NT2/D1 (cell line): ENCODE measurements around the gene INTS11.

Source experiments
- DNase-seq: peaks from one replicate; pipeline ENCODE4 v3.0.0-alpha.2; 2011; ENCODE audit warnings: low read depth, low spot score
- H3K27me3 ChIP-seq: 2 replicates; pipeline ENCODE4 v1.6.0; 2011; ENCODE audit warnings: mild to moderate bottlenecking; ENCODE audit not compliant: insufficient read length, insufficient read depth
- H3K36me3 ChIP-seq: 2 replicates; pipeline ENCODE4 v1.6.1; 2011; ENCODE audit warnings: mild to moderate bottlenecking, low read length, mixed read lengths; ENCODE audit not compliant: insufficient read depth, insufficient read length
- H3K4me1 ChIP-seq: 2 replicates; pipeline ENCODE4 v1.5.1; 2011; ENCODE audit not compliant: insufficient read depth, insufficient read length
- H3K4me3 ChIP-seq: 2 replicates; pipeline ENCODE4 v1.5.1; 2011; ENCODE audit warnings: low read depth; ENCODE audit not compliant: insufficient read length
- H3K9ac ChIP-seq: 2 replicates; pipeline ENCODE4 v1.6.0; 2011; ENCODE audit warnings: low read depth; ENCODE audit not compliant: insufficient read length
- H3K9me3 ChIP-seq: 2 replicates; pipeline ENCODE4 v1.5.1; 2011; ENCODE audit warnings: mild to moderate bottlenecking, low read length; ENCODE audit not compliant: insufficient read depth
- SUZ12 ChIP-seq: IDR thresholded peaks from 2 replicates; pipeline ENCODE4 v1.6.1; 2011; ENCODE audit not compliant: insufficient read length, insufficient read depth; ENCODE audit errors: extremely low read depth
- YY1 ChIP-seq: IDR thresholded peaks from 2 replicates; pipeline ENCODE4 v1.6.1; 2011; ENCODE audit not compliant: insufficient read length, insufficient read depth
- ZNF274 ChIP-seq: IDR thresholded peaks from 2 replicates; pipeline ENCODE4 v1.6.1; 2011; ENCODE audit warnings: mild to moderate bottlenecking, low read depth, low read length

The INTS11 gene

GRCh38 chr1:1295154-1295923, 29.1 kb downstream of the INTS11 start:
- Histone ChIP-seq H3K27me3 (no peaks in the 10 kb centered on the region), H3K4me1 (peaks cover 10% of the 10 kb centered on the region), H3K9ac (no peak overlapping the region), H3K36me3 (peaks cover 35% of the 10 kb centered on the region), H3K4me3 (no peak overlapping the region), H3K9me3 (no peaks in the 10 kb centered on the region)
- TF ChIP-seq YY1 (no peak), ZNF274 (no peak), SUZ12 (no peak)
- no peak for DNase-seq

GRCh38 chr1:1294250-1294890, 30.1 kb downstream of the INTS11 start:
- Histone ChIP-seq H3K4me1 (peaks cover 12% of the 10 kb centered on the region), H3K9ac (no peak overlapping the region), H3K36me3 (peaks cover 33% of the 10 kb centered on the region), H3K9me3 (no peaks in the 10 kb centered on the region), H3K4me3 (no peak overlapping the region), H3K27me3 (no peaks in the 10 kb centered on the region)
- TF ChIP-seq ZNF274 (no peak), YY1 (no peak), SUZ12 (no peak)
- DNase-seq: no peak

GRCh38 chr1:1293263-1294249, 30.9 kb downstream of the INTS11 start:
- no peaks in the 10 kb centered on the region for H3K9me3 ChIP-seq
- DNase-seq: no peak
- no peak overlapping the region for H3K9ac ChIP-seq
- H3K36me3 ChIP-seq: peaks cover 32% of the 10 kb centered on the region
- H3K4me3 ChIP-seq: no peak overlapping the region
- TF ChIP-seq SUZ12: no peak
- TF ChIP-seq YY1: no peak
- TF ChIP-seq ZNF274: no peak
- peaks cover 8% of the 10 kb centered on the region for H3K4me1 ChIP-seq
- no peaks in the 10 kb centered on the region for H3K27me3 ChIP-seq

- Histone ChIP-seq H3K4me3 (no peak overlapping the region), H3K9me3 (no peaks in the 10 kb centered on the region), H3K27me3 (no peaks in the 10 kb centered on the region), H3K9ac (no peak overlapping the region), H3K4me1 (peaks cover 8% of the 10 kb centered on the region), H3K36me3 (peaks cover 28% of the 10 kb centered on the region)
- DNase-seq: no peak
- TF ChIP-seq SUZ12 (no peak), YY1 (no peak), ZNF274 (no peak)
Measured at GRCh38 chr1:1292851-1293250, 31.6 kb downstream of the INTS11 start.

- TF ChIP-seq YY1: no peak
- Histone ChIP-seq H3K36me3 (peaks cover 24% of the 10 kb centered on the region), H3K9me3 (no peaks in the 10 kb centered on the region), H3K9ac (no peak overlapping the region), H3K4me3 (no peak overlapping the region), H3K4me1 (peaks cover 8% of the 10 kb centered on the region), H3K27me3 (no peaks in the 10 kb centered on the region)
- DNase-seq: no peak
Measured at GRCh38 chr1:1292442-1292779, 32.0 kb downstream of the INTS11 start.

GRCh38 chr1:1291548-1292441, 32.7 kb downstream of the INTS11 start:
- Histone ChIP-seq H3K4me3 (no peak overlapping the region), H3K36me3 (peaks cover 23% of the 10 kb centered on the region), H3K4me1 (peaks cover 8% of the 10 kb centered on the region), H3K9ac (peak overlapping the region; percentile 42), H3K9me3 (no peaks in the 10 kb centered on the region), H3K27me3 (no peaks in the 10 kb centered on the region)
- no peak for DNase-seq
- no peak for TF ChIP-seq SUZ12
- no peak for TF ChIP-seq YY1
- TF ChIP-seq ZNF274: no peak
